Gastroesophageal sphincter (tissue), 3 donors: Measurements from ENCODE around the gene CKMT2.

Source experiments
- EP300 ChIP-seq: sonication (generic); formaldehyde crosslinking; IDR thresholded peaks from one replicate; pipeline ENCODE4 v1.6.1; 2017; ENCODE audit warnings: antibody characterized with exemption, mild to moderate bottlenecking
- POLR2A ChIP-seq, 2 donors: fragments of 450-650 bp; IDR thresholded peaks; one replicate each; pipeline ENCODE4 v1.6.1; 2017; ENCODE audit warnings: antibody characterized with exemption in 2 of 2, mild to moderate bottlenecking in 2 of 2, moderate library complexity in 1 of 2
- POLR2AphosphoS5 ChIP-seq: sonication (generic); formaldehyde crosslinking; IDR thresholded peaks from one replicate; pipeline ENCODE4 v1.6.1; 2017; ENCODE audit warnings: antibody characterized with exemption
- TF ChIP-seq, protein P1 (sequence below), 4 experiments: fragments of 200-600 bp in 2 of 4; fragments of 450-650 bp in 2 of 4; sonication (generic) in 1 of 4; IDR thresholded peaks; one replicate each; pipeline ENCODE4 v1.5.1; 2017 to 2019; ENCODE audit warnings: antibody characterized with exemption in 4 of 4, mild to moderate bottlenecking in 2 of 4, moderate library complexity in 2 of 4

DNA sequence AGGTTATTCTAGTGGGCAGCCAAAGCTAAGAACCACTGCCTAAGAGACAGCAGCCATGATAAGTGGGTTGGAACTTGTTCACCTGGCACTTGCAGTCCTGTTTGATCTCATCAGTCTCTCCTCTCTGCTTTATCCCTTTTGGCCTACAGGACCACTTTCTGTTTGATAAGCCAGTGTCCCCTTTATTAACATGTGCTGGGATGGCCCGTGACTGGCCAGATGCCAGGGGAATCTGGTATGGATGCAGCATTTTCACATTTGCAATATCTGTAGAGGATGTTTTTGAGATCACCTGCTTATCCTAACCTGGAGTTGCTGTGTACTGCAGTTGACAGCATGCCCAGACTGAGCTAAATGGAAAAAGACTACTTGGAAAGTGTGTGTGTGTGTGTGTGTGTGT, 23.6 kb downstream of the CKMT2 start:
- TF ChIP-seq POLR2A (IDR thresholded peaks at IDR 0.05) = no peak
- TF ChIP-seq, protein P1, sequence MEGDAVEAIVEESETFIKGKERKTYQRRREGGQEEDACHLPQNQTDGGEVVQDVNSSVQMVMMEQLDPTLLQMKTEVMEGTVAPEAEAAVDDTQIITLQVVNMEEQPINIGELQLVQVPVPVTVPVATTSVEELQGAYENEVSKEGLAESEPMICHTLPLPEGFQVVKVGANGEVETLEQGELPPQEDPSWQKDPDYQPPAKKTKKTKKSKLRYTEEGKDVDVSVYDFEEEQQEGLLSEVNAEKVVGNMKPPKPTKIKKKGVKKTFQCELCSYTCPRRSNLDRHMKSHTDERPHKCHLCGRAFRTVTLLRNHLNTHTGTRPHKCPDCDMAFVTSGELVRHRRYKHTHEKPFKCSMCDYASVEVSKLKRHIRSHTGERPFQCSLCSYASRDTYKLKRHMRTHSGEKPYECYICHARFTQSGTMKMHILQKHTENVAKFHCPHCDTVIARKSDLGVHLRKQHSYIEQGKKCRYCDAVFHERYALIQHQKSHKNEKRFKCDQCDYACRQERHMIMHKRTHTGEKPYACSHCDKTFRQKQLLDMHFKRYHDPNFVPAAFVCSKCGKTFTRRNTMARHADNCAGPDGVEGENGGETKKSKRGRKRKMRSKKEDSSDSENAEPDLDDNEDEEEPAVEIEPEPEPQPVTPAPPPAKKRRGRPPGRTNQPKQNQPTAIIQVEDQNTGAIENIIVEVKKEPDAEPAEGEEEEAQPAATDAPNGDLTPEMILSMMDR (IDR thresholded peaks at IDR 0.05) = no peak
- no peak for TF ChIP-seq POLR2AphosphoS5
- no peak for TF ChIP-seq EP300
